ENCODE results near the gene PRDM16.

Gene PRDM16

DNA sequence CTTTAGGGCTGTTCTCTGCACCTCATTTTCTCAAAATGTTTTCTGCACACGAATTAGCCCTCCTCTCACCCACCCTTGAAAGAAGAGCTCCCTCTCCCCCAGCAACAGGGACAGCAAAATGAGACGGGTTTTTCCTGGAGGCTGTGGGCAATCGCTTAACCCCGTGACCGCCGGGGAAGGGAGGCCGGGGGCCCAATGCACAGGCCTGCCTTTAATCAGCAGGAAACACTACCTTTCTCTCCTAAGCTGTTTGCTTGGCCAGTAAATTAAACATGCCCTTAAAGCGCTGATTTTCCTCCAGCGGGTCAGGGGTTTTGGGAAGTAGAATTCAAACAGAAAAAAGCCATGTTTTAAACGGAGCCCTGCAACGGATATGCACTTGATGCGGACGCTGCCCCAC is 114.4 kb downstream of the PRDM16 start:
- no peak for DNase-seq (ENCODE audit: low read depth in 2 of 2)

DNA sequence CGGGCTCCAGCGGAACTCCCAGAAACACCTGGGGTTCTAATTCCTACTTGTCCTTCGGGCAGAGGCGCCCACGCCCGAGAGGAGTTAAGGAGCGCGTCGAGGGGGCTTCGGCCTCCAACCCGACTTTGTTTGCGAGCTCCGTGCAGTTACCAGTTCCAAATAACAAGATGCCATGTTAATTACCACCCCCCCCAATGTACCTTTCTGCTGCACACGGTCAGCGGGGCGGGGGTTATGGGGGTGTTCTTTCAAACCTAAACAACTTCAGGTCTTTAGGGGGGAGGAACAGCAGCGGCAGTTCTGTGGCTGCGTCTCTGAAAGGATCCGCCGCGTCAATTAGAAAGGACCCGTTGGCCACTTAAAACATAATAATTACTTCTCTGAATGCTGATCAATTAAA is 114.8 kb downstream of the PRDM16 start:
- DNase-seq (ENCODE audit: low read depth in 2 of 2): no peak

DNA sequence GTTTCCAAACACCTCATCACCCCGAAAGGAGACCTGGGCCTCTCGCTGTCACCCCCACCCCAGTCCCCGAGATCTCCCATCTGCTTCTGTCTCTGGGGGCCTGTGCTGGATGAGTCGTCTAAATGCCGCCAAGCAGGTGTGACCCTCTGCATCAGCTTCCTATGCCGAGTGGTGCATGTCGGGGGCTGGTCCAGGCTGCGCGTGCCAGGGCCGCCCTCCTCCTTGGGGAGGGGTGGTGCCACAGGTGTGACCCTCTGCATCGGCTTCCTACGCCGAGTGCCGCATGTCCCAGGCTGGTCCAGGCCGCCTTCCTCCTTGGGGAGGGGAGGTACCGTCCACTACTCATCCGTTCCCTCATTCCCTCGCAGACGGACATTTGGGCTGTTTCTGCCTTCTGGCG is 115.7 kb downstream of the PRDM16 start:
- DNase-seq (ENCODE audit: low read depth in 2 of 2): no peak

DNA sequence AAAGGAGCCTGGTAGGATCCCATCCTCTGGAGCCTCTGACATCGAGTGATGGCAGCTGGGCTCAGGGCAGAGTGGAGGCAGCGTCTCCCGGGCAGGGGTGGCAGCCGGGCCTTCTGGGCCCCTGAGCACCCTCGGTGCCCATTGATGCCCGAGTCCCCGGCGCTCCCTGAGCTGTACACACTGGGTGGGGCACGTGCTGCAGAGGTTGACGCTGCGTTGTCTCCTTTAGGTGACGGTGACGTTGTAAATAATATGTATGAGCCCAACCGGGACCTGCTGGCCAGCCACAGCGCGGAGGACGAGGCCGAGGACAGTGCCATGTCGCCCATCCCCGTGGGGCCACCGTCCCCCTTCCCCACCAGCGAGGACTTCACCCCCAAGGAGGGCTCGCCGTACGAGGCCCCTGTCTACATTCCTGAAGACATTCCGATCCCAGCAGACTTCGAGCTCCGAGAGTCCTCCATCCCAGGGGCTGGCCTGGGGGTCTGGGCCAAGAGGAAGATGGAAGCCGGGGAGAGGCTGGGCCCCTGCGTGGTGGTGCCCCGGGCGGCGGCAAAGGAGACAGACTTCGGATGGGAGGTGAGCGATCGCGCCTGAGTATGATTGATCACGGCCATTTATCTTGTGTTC is 117.0 kb downstream of the PRDM16 start:
- DNase-seq (ENCODE audit: low read depth in 2 of 2): no peak

DNA sequence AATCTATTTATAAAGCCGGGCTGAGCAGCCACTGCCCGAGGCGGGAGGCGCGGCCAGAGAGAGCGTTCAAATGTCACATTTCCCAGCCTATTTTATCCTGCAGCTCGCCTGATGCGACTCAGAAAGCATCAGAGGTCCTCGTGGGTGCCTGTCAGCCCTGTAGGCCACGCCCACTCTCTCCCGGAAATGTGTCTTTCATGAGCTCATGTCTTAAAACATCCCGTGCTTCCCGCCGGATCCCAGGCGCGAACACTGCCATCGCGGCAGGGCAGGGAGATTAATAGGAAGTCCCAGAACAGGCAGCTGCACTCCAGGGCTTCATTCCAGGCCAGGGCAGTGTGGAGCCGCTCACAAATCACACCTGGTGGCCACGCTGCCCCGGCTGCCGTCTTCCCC is 117.5 kb downstream of the PRDM16 start:
- no peak for DNase-seq (ENCODE audit: low read depth in 2 of 2)

DNA sequence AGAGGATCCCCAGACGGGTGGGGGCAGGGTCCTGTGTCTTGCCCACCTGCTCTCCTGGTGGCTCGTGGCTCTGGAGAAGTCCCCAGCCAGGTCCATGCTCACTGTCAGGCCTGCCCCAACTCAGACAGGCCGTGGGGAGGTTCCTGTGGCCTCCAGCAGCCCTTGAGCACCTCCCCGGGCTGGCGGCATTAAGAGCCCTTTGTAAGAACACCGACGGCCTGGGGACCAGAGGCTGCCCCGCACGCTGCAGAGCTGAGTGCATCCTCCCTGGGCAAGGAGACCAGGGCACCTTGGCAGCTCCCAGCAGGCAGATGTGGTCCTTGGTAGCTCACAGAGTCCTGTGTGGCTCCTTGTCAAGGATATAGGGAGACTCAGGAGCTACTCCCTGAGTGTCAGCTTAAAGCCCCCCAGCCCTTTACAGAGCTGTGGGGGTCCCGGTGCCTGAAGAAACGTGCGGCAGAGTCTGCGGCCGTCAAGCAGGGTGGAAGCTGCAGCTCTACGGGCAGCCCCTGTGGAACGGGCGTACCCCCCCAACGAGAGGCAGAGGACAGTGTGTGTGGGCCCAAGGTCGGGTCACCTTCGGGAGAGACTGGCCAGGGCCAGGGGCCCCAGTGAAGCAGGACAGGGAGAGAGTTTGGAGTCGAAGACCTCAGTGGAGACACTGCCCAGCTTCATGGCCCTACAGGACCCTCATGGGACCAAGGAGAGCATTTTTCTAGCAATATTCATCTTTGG is 118.6 kb downstream of the PRDM16 start:
- no peak for DNase-seq (ENCODE audit: low read depth in 2 of 2)

DNA sequence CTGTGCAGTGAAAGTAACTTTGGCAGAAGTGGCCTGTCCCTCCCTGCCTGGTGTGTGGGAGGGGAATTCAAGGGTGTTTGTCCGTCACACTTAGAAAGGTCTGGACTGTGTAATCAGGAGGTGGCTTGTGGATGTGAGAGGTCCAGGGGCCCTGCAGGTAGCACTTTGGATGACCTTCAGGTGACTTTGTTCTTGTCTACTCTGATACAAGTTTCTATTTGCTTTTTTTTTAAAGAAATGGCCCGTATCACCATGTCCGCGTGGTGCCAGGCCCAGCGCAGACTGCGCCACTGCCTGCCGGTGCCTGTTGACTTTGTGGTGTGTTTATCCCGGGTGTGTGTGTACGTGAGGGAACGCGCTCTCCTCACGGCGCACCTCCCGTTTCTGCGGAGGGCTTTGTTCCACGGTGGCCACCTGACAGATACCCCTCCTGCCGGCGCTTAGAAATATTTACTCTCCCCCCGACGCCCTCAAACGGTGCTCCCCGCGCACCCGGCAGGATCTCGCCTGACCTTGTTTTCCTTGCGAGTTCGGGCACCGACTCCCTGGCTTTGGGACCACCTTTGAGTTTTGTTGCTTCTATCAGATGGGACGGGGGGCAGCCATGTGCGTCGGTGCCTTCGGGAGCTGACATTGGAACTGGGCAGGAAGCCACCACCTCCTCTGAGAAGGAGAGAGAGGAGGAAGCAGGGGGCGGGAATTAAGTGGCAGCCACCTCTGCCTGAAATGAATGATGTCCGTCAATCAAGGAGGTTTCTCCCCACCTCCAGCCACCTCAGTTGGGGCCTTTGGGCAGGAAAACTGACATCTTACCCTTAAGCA is 119.4 kb downstream of the PRDM16 start:
- DNase-seq (ENCODE audit: low read depth in 2 of 2): no peak

DNA sequence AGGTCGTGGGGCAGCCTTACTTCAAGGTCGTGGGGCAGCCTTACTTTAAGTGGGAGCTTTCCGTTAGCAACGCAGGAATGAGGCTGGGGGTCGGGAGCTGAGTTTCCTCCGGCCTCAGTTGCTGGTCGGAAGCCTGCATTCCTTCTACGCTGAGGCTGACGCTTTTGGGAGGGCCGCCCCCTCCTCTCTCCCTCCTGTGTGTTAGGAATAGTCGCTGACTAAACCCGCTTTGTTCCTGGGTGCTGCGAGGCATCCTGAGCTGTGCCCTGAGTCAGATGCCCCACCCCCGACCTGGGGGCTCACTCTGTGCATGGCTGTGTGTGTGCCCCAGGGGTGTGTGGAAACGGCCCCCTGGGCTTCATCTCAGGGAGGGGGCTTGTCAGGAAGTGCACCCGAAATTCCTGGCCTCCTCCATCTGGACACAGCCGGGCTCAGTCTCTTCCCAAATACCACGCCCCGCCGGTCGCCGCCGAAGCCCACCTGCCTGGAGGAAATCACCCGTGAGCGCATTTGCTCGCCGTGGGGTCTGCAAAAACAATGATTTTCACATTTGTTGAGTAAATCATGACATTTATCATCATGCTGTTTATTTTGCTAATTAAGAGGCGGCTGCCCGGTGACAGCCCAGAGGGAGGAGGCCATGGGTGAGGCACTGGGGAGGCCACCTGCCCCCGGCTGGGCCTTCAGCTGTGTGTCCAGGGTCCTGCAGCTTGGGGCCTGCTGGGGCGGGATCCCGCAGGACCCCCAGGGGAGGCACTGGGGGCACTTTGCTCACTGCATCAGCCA is 121.4 kb downstream of the PRDM16 start:
- no peak for DNase-seq (ENCODE audit: low read depth in 2 of 2)

DNA sequence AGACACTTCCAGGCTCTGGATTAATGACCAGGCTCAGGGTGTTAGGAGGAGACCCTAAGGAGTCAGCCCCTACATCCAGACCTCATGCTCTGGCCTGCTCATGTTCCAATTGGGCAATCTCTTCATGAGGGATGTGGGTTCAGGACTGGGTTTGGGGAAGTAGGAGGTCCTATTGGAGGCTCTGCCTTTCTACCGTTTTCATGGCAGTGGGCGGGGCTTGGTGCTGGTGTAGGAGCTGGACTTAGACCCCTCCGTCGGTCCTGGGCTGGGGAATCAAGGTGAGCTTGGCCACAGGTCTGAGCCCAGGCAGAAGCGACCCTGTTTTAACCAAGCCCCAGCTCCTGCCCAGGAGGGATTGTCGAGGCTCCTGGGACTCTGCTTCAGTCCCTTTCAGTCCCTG is 123.4 kb downstream of the PRDM16 start:
- DNase-seq (ENCODE audit: low read depth in 2 of 2): no peak

DNA sequence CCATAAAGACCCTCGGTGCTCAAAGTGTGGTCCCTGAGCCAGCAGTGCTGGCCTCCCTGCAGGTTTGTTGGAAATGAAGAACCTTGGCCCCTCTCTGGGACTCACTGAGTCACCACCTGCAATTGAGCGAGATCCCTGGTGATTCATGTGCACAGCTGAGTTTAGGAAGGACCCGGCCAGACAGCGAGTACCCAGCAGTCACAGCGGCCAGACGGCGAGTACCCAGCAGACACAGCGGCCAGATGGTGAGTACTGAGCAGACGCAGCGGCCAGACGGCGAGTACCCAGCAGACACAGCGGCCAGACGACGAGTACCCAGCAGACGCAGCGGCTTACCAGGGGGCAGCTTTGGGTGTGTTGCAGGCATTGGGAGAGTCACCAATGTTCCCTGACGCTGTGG is 123.8 kb downstream of the PRDM16 start:
- DNase-seq (ENCODE audit: low read depth in 2 of 2): no peak

DNA sequence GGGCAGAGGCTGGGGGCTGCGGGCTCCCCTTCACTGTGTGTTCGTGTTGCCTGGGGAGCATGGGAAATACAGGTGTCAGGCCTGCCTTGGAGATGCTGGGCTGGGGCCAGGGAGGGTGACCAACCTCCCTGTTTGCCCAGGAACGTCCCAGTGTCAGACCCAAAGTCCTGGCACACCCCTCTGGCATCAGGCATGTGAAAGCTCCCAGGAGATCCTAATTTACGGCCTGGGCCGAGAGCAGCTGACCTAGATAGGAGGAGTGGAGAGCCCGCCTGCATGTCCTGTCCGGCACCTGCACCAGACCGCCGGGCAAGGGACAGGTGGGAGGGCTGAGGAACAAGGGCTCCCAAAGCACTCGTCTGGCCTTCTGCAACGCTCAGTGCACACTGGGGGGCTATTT is 124.8 kb downstream of the PRDM16 start:
- DNase-seq (ENCODE audit: low read depth in 2 of 2): no peak

DNA sequence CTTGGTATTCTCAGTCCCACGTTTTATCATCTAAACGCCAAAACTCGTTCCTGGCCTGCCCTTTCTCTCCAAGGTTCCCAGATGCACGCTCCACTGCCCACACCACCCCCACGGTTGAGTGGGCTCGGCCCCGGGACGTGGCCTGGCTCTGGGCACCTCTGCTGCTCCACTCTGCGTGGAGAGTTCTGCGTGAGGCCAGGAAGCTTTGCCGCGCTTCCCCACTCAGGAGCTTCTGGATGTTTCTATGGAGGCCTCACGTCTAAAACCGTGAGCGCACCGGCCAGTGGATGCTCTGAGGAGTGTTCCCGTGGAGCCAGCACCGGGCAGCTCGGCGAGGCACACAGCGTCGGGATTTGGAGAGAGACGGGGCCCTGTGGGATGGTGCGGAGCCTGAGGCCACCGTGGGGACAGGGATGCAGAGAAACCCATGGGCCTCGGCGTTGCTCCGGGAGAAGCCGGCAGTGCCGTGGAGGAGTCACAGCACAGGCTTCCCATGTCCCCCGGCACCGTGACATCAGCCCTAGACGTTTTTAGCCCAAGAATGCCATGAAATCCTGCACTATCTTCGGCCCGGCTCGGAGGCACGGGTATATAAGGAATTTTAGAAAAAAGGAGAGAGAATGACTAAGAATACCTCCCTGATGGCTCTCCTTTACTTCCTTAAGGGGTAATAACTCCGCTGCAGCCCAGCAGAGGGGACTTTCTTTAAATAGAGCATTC is 125.9 kb downstream of the PRDM16 start:
- no peak for DNase-seq (ENCODE audit: low read depth in 2 of 2)

DNA sequence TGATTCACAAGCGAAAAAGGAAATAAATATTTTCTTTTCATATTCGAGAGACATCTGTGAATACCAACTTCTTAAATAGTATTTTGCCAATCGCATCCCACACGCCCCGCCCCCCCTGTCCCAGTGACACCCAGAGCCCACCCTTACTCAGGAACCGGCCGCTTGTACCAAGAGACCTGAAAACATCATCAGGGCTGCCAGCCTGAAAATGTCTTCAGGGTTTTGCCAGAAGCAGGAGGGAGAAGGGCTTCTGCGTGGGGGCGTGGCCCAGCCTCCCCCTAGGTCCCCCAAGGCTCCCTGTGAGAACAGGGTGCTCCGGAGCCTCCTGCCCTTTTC is 126.4 kb downstream of the PRDM16 start:
- DNase-seq (ENCODE audit: low read depth in 2 of 2): no peak

DNA sequence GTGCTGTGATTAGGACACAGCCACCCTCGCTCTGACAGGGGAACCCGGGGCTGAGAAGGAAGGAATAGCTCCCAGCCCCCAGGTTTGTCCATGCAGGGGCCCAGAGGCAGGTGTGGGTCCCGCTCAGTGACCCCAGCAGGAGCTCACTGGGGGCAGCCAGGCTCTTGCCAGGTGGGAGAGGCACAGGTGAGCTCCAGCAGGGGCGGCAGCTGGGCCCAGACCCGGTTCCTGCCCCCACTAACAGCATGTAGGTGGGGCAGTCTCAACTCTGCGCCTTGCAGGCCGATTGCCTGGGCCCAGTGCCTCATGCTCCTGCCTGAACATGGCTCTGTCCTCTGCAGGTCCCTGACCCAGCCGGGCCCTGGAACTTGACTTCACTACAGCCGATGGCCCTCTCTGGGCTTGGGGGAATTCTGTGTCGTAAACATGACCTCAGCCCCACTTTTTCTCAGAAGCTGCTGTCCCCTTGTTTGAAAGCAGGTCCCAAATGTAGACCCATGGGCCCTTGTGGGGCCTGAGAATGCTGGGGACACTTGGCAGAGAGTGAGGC is 127.0 kb downstream of the PRDM16 start:
- DNase-seq (ENCODE audit: low read depth in 2 of 2): no peak

DNA sequence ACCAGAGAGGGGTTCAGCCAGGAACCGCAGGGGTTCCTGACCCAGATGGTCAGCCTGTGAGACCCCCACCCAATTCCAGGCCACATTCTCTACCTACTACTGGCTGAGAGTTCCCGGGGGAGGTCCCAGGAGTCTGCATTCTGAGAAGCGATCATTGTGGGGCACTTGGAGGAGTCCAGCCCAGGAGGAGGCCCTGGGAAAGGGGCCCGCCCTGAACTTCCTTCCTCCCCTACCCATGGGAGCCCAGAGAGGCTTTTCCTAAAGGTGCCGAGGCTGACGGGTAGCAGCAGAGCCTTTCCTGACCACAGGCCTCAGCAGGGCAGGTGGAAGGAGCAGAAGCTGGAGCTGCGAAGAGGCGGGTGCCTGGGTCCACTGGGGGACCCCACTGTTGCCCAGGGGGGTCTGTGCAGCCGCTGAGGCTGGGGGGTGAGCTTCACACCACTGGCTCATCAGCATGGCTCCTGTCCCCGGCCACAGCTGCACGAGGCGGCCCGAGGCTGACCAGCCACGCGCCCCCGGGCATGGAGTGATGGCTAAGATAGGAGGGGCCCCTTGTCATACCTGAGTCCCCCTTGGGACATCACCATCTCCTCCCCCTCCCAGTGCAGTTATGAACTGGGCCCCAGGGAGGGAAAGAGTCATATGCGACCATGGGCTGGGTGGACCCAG is 127.7 kb downstream of the PRDM16 start:
- no peak for DNase-seq (ENCODE audit: low read depth in 2 of 2)

DNA sequence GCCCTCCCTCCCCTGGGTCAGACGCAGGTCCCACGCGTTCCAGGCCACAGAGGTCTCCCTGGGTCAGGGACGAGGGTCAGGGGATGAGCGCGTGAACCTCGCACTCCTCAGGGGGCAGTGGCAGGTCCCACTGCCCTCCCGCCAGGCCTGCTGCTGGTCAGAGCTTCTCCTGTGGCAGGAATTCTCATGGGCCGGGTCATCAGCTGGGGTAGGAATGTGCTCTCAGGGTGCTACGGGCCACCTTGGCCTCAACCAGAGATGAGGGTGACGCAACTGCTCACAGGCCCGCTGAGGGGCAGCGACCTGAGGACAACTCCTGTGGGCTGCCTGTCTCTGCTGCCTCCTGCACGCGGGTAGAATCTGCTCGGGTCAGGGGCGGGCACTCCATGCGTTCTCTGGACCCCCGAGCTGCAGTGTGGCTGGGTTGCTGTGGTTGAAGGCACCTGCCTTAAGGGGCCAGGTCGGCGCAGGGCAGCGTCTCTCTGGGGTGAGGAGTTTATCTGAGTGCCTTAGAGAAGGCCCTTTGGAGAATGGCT is 128.8 kb downstream of the PRDM16 start:
- DNase-seq (ENCODE audit: low read depth in 2 of 2): no peak

DNA sequence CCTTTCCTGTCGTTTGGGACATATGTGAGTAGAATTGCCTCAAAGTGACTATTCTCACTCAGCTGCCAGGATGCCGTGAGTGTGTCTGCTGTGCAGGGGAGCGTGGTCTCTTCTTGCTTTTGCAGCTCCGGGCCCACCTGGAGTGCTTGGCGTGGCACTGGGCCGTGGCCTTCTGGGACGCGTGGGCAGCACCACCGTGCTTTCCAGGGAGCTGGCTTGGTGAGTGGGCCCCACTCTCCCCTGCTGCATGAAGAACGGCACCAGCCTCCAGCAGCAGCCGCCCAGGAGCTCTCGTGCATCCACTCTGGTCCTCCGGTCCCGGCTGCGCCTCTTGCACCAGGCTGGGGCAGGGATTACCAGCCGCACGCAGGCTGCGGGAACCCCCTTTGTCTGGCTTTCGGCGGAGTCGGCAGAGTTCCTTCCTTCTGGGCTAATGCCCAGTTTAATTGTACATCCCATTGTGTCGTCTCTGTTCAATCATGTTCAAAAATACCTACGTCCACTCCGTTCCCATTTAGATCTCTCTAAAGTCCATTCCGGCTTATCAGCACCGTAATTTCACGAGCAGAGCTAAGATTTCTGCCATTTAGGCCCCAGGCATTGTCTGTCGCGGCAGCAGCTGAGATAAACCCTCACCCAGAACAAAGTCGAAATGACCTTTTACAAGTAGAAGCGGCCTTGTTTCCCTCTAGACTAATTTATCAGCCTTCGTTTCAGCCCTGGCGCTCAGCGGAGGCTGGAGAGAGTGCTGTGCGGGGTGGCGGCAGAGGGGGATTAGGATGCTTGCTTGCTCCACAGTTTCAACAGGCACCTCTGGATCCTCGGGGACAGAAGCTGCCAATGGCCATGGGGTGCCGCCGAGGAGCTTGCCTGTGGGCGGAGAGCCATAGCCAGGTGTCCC is 129.6 kb downstream of the PRDM16 start:
- no peak for DNase-seq (ENCODE audit: low read depth in 2 of 2)

DNA sequence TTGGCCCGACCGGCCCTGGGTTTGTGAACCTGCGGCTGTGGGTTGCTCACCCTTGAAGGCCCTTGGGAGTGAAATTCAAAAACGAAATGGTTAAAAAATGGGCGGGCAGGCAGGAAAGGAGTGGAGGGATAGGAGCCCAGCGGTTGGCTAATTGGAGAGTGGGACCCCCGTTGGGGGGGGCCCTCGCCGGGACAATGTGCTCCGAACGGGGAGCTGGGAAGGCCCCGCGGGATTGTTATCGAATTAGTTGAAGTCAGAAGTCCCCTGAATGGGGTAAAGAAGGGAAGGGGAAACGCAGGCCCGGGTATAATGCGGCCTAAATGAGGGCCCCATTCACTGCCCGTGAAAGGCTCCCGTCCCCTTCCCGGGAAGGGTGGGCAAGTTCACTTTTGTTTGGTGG is 135.7 kb downstream of the PRDM16 start:
- DNase-seq (ENCODE audit: low read depth in 2 of 2): no peak

DNA sequence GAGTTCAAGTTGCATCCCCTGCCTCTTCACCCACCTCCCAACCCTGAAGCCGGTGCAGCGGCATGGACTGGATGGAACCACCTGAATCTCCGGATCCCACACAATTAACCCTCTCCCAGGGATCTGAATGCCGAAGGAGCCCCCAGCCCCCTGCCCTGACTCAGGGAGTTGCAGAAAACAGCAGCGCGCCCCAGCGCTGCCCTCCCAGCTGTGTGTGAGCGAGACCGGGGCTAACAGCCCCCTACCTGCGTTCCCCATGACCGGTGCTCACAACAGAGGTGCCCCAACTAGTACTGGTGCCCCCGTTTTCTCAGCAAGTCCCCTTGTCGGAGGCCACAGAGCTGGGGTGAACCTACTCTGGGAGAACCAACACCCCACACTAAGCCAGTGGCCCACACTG is 136.8 kb downstream of the PRDM16 start:
- DNase-seq (ENCODE audit: low read depth in 2 of 2): no peak

Data from stimulated activated CD4-positive, alpha-beta T cell treated with anti-CD3 and anti-CD28 coated beads, Interleukin-1b, Interleukin-23, amount 100 ng/mL, for 4 hours (primary cell).